Islet of Langerhans (tissue), 1 donor: Measurements from ENCODE around the gene ATOSA.

Experiments
- FAIRE-seq: peaks from one replicate; lab custom pipeline; 2011; peaks lifted over from hg19 to GRCh38; lab: Jason Lieb, UNC

ATOSA gene

GRCh38 chr15:52679232-52680040, at the start of gene ATOSA:
TSS of gene ATOSA (minus strand) at chr15:52679388. CDS start at chr15:52678021, 1,367 bp downstream.
- FAIRE-seq: peak; percentile 17

GRCh38 chr15:52728899-52729298, 49.7 kb upstream of the ATOSA start:
- peak; percentile 41 for FAIRE-seq

- FAIRE-seq: no peak
These were observed 48.6 kb upstream of the ATOSA start for GRCh38 chr15:52727815-52728214.

GRCh38 chr15:52726195-52726594, 47.0 kb upstream of the ATOSA start:
- no peak for FAIRE-seq

GRCh38 chr15:52718551-52718950, 39.4 kb upstream of the ATOSA start:
- no peak for FAIRE-seq

- FAIRE-seq: no peak
These were observed 38.7 kb upstream of the ATOSA start for GRCh38 chr15:52717924-52718323.

GRCh38 chr15:52717481-52717880, 38.3 kb upstream of the ATOSA start:
- FAIRE-seq: no peak

GRCh38 chr15:52716536-52716935, 37.3 kb upstream of the ATOSA start:
- FAIRE-seq: no peak

GRCh38 chr15:52715411-52715810, 36.2 kb upstream of the ATOSA start:
- no peak for FAIRE-seq

GRCh38 chr15:52714968-52715367, 35.8 kb upstream of the ATOSA start:
- FAIRE-seq: no peak

- FAIRE-seq: no peak
These were observed 31.7 kb upstream of the ATOSA start for GRCh38 chr15:52710708-52711389.

- no peak for FAIRE-seq
These were observed 31.0 kb upstream of the ATOSA start for GRCh38 chr15:52710050-52710707.

GRCh38 chr15:52709187-52709981, 30.2 kb upstream of the ATOSA start:
- FAIRE-seq: no peak

- FAIRE-seq: no peak
These were observed 26.9 kb upstream of the ATOSA start for GRCh38 chr15:52706091-52706490.

- FAIRE-seq: no peak
These were observed 23.2 kb upstream of the ATOSA start for GRCh38 chr15:52702390-52702789.

GRCh38 chr15:52699457-52699856, 20.3 kb upstream of the ATOSA start:
- FAIRE-seq: no peak

GRCh38 chr15:52698514-52698913, 19.3 kb upstream of the ATOSA start:
- no peak for FAIRE-seq

- no peak for FAIRE-seq
These were observed 17.9 kb upstream of the ATOSA start for GRCh38 chr15:52697051-52697450.

GRCh38 chr15:52695154-52695553, 16.0 kb upstream of the ATOSA start:
- no peak for FAIRE-seq

- FAIRE-seq: no peak
These were observed 10.4 kb upstream of the ATOSA start for GRCh38 chr15:52689562-52689961.

- no peak for FAIRE-seq
These were observed 4.4 kb upstream of the ATOSA start for GRCh38 chr15:52683580-52683979.

GRCh38 chr15:52682781-52683180, 3.6 kb upstream of the ATOSA start:
- no peak for FAIRE-seq
